CD4-positive, alpha-beta T cell treated with Interferon gamma for 1 hour (primary cell): ENCODE data around the gene OR14J1.
"Not testable (repeated sequence)": the region's sequence is repeated elsewhere in the genome, so short reads cannot be mapped to it uniquely, and the experiment has no call there.

ENCODE experiments used
- DNase-seq: peaks from one replicate; pipeline ENCODE4 v3.0.0-alpha.2; 2020

The OR14J1 gene, protein sequence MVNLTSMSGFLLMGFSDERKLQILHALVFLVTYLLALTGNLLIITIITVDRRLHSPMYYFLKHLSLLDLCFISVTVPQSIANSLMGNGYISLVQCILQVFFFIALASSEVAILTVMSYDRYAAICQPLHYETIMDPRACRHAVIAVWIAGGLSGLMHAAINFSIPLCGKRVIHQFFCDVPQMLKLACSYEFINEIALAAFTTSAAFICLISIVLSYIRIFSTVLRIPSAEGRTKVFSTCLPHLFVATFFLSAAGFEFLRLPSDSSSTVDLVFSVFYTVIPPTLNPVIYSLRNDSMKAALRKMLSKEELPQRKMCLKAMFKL

DNA sequence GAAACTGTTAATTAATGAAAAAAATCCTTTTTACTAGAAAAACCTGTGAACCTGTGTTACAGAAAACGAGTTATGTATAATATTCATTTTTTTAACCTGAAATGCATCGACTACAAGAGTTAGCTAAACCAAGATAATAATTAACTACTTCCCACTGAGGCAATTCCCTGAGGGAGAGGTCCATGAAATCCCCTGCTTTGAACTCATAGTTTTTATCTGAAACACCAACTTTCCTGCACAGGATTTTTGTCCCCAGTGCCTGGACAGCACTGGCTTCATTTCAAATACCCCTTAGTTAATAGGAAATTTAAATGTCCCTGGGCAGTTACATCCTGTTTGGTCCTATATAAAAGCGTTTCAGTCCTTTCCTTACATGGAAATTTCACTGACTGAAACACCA lies at the start of gene OR14J1:
Gene OR14J1 (plus strand): TSS at position 386 of the 400 bp plus-strand sequence. CDS start 4,989 bp downstream, outside the sequence.
- DNase-seq = no peak

GRCh38 chr6:29251736-29252135 lies 49.8 kb upstream of the OR14J1 start:
- no peak for DNase-seq

DNA sequence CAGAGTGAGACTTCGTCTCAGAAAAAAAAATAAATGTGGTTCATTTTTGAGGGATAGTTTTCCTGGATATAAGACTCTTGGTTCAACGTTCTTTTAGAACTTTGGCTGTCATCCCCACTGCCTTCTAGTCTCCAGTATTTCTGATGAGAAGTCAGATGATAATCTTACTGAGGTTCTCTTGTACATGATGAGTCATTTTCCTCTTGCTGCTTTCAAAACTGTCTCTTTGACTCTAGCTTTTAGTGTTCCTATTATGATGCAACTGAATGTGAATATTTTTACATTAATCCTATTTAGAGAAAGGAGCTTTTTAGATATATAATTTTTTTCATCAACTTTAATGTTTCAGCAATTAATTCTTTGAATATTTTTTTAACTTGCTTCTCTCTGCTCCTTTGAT lies 46.0 kb upstream of the OR14J1 start:
- no peak for DNase-seq

GRCh38 chr6:29259721-29260120 lies 41.8 kb upstream of the OR14J1 start:
- DNase-seq = no peak

- no peak for DNase-seq
Observed at GRCh38 chr6:29263001-29263400, 38.5 kb upstream of the OR14J1 start.

DNA sequence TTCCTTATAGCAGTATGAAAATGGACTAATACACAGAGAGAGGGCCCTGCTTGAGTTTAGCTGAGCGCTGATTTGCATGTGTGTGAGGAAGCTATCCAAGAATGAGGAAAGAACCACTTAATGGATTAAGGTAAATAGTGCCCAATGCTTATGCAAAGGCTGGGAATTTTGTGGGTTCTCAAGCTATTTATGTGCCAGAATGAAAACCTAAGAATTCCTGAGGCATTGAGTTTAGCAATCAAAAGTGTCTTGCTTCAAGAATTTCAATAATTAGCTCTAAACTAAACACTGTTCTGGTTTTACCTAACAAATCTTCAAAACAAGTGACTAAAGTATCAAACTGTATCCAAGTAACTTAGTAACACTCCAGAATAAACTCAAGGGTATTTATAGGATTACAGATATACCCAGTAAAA lies 7.0 kb upstream of the OR14J1 start:
- no peak for DNase-seq

- no peak for DNase-seq
Observed at GRCh38 chr6:29295181-29295585, 6.3 kb upstream of the OR14J1 start.

- no peak for DNase-seq
Observed at GRCh38 chr6:29295623-29296022, 5.9 kb upstream of the OR14J1 start.

DNA sequence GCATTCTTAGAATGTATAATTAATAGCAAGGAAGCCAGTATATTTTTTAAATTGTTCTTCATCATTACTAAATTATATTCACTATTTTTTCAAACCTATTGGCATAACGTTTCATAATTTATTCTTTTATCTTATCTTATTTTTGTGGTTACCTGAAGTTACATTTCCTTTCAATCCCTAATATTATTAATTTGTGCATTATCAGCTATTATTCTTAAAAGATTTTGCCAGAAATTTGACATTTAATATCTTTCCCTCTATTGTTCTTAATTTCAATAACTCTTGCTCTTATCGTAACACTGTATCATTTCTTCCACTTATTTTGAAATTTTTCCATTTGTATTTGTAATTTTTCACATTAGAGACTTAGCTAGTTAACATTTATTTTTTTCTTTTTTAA lies 18.4 kb downstream of the OR14J1 start:
- no peak for DNase-seq

GRCh38 chr6:29323332-29323731 lies 21.8 kb downstream of the OR14J1 start:
- not testable (repeated sequence) for DNase-seq

- no peak for DNase-seq
Observed at GRCh38 chr6:29325777-29326176, 24.3 kb downstream of the OR14J1 start.

GRCh38 chr6:29332676-29333075 lies 31.2 kb downstream of the OR14J1 start:
- no peak for DNase-seq

DNA sequence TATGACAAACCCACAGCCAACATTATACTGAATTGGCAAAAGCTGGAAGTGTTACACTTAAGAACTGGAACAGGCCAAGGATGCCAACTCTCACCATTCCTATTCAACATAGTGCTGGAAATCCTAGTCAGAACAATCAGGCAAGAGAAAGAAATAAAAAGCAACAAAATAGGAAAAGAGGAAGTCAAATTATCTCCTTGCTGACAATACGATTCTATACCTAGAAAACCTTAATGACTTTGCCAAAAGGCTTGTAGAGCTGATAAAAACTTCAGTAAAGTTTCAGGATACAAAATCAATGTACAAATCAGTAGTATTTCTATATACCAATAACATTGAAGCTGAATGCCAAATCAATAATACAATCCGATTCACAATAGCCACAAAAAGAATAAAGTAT lies 34.8 kb downstream of the OR14J1 start:
- DNase-seq = no peak

DNA sequence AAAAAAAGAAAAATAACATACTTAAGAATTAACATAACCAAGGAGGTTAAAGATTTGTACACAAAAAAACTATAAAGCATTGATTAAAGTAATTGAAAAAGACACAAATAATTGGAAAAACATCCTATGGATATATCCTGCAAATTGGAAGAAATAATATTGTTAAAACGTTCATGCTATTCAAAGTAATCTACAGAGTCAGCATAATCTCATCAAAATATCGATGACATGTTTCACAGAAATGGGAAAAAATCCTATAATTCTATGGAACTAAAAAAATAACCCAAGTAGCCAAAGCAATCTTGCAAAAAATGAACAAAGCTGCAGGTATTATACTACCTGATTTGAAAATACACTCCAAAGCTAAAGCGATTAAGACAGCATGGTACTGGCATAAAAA lies 43.9 kb downstream of the OR14J1 start:
- no peak for DNase-seq

DNA sequence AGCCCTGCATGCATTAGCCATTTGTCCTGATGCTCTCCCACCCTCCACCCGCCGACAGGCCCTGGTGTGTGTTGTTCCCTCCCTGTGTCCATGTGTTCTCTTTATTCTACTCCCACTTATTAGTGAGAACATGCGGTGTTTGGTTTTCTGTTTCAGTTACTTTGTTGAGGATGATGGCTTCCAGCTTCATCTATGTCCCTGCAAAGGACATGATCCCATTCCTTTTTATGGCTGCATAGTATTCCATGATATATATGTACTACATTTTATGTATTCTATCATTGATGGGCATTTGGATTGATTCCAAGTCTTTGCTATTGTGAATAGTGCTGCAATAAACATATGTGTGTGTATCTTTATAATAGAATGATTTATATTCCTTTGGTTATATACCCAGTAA lies 47.8 kb downstream of the OR14J1 start:
- not testable (repeated sequence) for DNase-seq

DNA sequence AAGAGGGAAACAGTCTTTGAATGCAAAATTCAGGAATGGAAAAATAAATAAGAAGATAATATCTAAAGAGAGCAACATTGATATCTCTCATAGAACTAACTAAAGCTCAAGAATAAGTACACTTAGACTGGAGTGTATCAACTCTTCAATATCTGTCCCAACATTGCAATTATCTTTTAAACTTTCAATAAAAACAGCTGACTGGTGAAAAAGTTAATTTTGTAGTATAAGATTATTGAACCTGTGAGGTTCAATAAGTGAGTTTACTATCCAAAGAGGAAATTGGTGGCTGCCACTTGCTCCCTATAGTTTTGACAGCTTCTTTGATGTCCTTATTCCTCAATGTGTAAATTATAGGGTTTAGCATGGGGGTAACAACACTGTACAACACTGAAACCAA lies 53.5 kb downstream of the OR14J1 start:
- DNase-seq = no peak

GRCh38 chr6:29355603-29356002 lies 54.1 kb downstream of the OR14J1 start:
- no peak for DNase-seq
